Renal cortex interstitium (tissue), 11 donors: ENCODE data around the gene OR10J4. TPM values are rescaled to one million over a fixed set of nuclear protein-coding genes. Genes with fewer than 3 reads are reported as not detected.

Experiments used
- DNase-seq, 11 donors: peaks; one replicate each; pipeline ENCODE4 v3.0.0-alpha.2; 2013; ENCODE audit warnings: low read depth in 9 of 11, low spot score in 4 of 11; ENCODE audit errors: extremely low read depth in 1 of 11
- polyA plus RNA-seq, 3 donors: library from polyadenylated mRNA; unstranded; fragments of 120-200 nt; gene quantifications; one replicate each; pipeline ENCODE4 v1.2.1, GENCODE V29; 2013; ENCODE audit not compliant: insufficient read length in 3 of 3

OR10J4 gene
- polyA plus RNA-seq, 3 donors = not detected

DNA sequence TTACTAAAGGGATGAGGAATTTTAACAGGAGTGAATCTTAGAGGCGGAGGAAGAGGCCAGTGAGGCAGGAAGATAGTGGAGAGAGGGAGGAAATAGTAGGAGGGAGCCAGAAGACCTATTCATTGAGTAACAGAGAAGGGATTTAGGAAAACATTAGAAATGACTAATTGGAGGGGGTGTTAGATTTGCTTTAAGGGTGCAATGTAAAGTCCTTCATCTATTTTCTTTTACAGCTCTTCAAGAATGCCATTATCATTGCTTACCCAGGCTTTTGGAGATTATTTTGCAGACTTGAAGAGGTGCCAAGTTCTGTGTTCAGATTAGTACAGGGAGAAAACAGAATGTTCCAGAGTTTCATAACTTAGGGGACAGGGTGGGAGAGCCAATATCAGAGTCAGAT lies 41.3 kb downstream of the OR10J4 start:
- DNase-seq = no peak

DNA sequence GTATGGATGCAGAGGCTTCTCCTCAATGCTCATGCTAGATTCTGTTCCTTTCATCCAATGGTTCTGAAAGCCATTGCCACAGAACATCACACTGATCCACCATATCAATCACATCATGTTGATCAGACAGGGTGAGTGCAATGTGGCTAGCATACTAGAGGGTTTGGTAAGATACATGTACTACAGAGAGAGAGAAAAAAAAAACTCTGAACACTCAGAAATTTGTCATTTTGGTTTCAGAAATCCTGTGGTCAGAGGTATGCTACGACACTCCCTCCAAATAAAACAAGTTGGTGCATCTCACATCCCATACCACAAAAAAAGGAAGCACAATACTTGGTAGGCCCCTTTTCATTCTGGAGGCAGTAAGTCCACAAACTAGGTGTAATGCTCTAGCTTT lies 42.9 kb downstream of the OR10J4 start:
- DNase-seq = no peak

Other genes starting within 250 kb of the OR10J4 start
- gene ACKR1, start 227.3 kb upstream of the OR10J4 start, polyA plus RNA-seq = under 1 TPM; 0.36 to 0.60 (median 0.44) TPM
- gene FCER1A, start 129.9 kb upstream of the OR10J4 start, polyA plus RNA-seq = under 1 TPM; 0.26 to 0.92 (median 0.34) TPM
- under 1 TPM in 2 of 3 donors, not detected in 1; 0.04 to 0.08 TPM for gene OR10J1, start 7.5 kb downstream of the OR10J4 start, polyA plus RNA-seq
- not detected for gene OR10J5, start 103.8 kb downstream of the OR10J4 start, polyA plus RNA-seq
- not detected for gene APCS, start 155.6 kb downstream of the OR10J4 start, polyA plus RNA-seq